ENCODE data around the gene IL1R2.
"Not testable (repeated sequence)": the region's sequence is repeated elsewhere in the genome, so short reads cannot be mapped to it uniquely, and the experiment has no call there.

Gene IL1R2

DNA sequence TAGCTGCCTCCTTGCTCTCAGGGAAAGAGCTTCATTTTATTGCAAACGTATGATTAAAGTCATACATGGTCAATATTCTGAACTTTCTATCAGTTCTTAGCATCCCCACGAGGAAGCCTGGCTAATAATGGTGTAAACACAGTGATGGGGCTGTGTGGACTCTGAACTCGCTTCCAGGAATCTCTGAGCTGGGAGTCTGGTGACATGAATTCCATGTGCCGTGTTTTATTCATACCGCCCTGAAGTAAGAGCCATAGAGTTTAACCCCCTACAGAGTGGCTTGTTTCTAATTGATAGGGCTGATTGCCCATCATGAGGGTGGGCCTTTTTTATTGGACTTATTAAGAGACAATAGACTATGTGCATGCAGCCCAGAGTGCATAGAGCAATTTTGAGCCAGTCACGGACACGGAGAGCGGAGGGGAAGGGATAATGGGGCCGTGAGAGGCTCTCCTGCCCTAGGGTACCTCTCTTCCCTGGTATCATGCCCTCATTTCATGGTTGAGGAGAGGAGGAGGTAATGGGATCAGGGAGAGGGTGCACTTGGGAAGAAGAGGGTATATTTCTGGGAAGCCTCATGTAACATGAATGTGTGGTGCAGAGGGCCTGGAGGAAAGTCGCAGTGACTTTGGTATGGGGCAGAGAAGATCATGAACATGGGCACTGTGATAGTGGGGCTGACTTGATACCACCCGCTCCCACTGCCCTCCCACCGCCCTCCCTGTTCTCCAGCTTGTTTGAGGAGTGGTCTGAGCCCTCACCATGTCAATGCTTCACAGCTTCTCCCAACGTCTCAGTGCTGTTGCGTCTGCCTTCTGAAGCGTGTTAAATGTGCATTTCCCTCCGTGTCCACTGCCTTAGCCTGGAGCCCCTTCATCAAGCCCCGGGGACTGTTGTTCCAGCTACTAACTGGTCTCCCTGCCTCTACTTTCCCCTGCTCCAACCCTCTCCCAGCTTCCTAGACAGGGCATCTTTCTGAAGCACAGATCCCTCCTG, 73.2 kb downstream of the IL1R2 start:
- DNase-seq (ENCODE audit: insufficient read length, low spot score) = no peak
- TF ChIP-seq, protein P1, sequence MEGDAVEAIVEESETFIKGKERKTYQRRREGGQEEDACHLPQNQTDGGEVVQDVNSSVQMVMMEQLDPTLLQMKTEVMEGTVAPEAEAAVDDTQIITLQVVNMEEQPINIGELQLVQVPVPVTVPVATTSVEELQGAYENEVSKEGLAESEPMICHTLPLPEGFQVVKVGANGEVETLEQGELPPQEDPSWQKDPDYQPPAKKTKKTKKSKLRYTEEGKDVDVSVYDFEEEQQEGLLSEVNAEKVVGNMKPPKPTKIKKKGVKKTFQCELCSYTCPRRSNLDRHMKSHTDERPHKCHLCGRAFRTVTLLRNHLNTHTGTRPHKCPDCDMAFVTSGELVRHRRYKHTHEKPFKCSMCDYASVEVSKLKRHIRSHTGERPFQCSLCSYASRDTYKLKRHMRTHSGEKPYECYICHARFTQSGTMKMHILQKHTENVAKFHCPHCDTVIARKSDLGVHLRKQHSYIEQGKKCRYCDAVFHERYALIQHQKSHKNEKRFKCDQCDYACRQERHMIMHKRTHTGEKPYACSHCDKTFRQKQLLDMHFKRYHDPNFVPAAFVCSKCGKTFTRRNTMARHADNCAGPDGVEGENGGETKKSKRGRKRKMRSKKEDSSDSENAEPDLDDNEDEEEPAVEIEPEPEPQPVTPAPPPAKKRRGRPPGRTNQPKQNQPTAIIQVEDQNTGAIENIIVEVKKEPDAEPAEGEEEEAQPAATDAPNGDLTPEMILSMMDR (IDR thresholded peaks at IDR 0.05; ENCODE audit: insufficient read depth, missing control alignments) = no peak
- no peak for FAIRE-seq

DNA sequence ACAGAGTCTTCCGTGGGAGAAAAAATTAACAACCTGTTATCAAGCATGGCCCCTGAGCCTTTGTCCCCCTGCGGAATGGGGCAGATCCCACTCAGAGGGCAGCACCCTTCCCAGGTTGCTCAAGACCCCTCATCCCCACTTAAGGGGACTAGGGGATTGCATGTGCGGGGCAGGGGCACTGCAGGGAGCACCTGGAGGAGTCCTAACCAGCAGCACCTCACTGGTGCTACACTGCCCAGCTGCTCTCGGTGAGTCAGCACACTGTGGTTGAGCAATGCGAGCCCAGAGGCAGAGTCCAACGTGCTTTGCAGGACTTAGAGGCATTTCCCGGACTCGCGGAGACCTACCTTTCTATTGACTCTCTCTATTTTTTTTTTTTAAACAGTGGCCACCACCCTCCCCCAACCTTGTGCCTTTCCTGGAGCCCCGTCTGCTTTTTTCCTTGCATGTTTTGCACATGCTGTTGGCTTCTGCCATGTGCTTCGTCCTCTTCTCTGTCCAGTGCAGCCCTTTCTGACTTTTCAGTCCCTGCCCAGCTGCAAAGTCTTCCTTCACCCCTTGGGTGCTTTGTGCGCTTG, 74.0 kb downstream of the IL1R2 start:
- no peak for DNase-seq (ENCODE audit: insufficient read length, low spot score)
- FAIRE-seq = no peak
- TF ChIP-seq, protein P1 (IDR thresholded peaks at IDR 0.05; ENCODE audit: insufficient read depth, missing control alignments) = no peak

DNA sequence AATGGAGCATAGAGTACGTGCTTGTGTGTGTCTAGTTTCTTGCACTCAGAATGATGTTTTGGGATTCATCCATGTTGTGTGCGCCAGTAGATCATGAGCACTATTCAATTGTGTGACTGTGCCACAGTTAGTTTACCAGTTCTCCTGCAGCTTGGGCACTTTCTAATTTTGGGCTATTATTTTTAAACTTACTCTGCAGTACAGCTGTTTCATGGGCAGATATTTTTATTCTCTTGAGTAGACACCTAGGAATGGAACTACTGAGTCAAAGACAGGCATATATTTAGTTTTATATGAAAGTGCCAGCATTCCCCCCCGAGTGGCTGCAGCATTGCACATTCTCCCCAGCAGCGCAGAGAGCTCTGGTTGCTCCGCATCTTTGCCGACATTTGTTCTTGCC, 74.8 kb downstream of the IL1R2 start:
- TF ChIP-seq, protein P1 (IDR thresholded peaks at IDR 0.05; ENCODE audit: insufficient read depth, missing control alignments) = no peak
- FAIRE-seq (no peak), DNase-seq (ENCODE audit: insufficient read length, low spot score) (no peak)

DNA sequence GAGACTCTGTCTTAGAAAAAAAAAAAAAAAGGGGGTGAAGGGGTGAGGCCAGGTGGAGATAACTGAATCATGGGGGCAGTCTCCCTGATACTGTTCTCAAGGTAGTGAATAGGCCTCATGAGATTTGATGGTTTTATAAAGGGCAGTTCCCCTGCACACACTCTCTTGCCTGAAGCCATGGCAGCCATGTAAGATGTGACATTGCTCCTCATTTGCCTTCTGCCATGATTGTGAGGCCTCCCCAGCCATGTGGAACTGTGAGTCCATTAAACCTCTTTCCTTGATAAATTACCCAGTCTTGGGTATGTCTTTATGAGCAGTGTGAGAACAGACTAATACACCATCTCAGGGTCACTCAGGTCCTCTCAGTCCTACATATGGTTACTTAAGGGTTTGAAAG, 76.4 kb downstream of the IL1R2 start:
- not testable (repeated sequence) for FAIRE-seq; DNase-seq (ENCODE audit: insufficient read length, low spot score)

DNA sequence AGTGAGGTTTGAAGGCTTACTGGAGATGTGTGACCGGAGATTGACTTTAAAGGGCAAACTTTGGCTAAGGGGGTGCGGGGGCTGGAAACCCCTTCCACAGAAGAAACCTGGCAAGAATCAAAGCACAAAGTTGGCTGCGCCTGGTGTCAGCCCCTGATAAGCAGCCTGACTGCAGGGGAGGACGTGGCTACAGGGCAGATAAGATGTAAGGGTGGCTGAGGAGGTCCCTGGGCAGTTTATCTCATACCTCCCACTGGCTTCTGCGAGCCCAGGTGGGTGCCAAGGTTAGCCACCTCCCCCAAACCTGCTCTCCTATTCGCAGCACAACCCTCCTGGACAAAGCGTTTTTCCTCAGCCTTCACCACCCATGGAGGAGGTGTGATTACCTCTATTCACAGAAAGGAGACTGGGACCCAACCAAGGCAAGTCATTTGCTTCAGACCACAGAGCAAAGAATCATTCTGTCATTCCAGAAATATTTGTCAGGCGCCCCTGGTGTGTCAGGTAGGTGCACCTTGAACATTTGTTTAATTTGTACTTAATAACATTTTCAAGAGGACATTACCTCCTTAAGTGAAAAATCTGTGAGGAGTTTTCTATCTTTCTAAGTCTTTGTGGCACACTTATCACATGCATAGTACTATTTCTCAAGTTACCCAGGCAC, 77.7 kb downstream of the IL1R2 start:
- TF ChIP-seq, protein P1 (IDR thresholded peaks at IDR 0.05; ENCODE audit: insufficient read depth, missing control alignments) = no peak
- FAIRE-seq = no peak
- DNase-seq (ENCODE audit: insufficient read length, low spot score) = no peak

DNA sequence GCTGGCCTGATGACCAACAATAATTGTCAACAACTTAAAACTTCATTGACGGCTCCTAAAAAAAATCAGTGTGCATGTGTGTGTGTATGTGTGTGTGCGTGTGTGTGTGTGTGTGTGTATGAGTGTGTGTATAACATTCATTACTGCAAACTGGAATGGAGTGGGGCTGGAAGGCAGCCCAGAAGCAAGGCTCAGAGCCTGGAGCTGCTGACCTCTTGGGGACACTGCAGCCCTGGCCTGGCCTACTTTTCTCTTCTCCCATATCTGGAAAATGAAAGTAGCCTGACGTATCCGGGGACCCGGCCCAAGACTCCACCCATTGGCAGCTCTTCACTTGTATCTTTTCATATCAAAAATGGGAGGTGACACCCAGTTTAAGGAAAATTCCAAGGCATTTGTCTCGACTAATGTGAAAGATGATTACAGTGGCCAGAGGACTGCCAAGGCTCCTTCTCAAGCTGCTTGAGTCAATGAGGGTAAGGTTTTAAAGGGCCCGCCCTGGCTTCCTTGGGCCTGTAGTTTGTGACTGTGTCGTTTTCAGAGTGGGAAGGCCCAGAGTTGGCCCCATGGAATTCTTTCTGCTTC, 78.4 kb downstream of the IL1R2 start:
- DNase-seq (ENCODE audit: insufficient read length, low spot score) (no peak), FAIRE-seq (no peak)
- TF ChIP-seq, protein P1 (IDR thresholded peaks at IDR 0.05; ENCODE audit: insufficient read depth, missing control alignments) = no peak

DNA sequence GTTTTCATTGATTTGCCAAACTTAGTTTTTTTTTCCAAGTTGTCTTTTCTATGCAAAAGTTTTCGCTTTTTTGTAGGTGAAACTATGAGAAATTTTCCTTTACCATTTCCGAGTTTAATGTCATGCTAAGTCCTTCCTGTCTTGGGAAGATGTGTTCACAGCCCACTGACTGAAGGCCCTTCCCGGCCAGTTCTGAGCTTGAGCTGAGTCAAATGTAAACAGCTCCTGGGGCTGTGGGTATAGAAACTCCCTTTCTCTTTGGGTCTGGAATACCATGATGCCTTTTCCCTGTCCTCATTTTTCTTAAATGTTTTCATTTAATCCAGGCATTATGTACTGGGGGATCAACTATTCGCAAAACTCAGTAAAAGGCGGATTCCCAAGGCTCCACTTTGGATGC, 81.0 kb downstream of the IL1R2 start:
- TF ChIP-seq, protein P1 (IDR thresholded peaks at IDR 0.05; ENCODE audit: insufficient read depth, missing control alignments) = no peak
- DNase-seq (ENCODE audit: insufficient read length, low spot score) = no peak
- FAIRE-seq = no peak

All from D721Med (cell line).